Activated T-cell treated with anti-CD3 and anti-CD28 coated beads, Interleukin-2, amount 50 U/mL, for 24 hours (primary cell): Measurements from ENCODE around the gene COMP.
"Not testable (repeated sequence)": the region's sequence is repeated elsewhere in the genome, so short reads cannot be mapped to it uniquely, and the experiment has no call there.

ENCODE experiments used
- DNase-seq: peaks from one replicate; pipeline ENCODE4 v3.0.0-alpha.2; 2020
- H3K27ac Mint-ChIP-seq: 2 replicates; pipeline ENCODE4 v1.8.0; 2020; ENCODE audit warnings: mild to moderate bottlenecking, mixed read lengths
- H3K27me3 Mint-ChIP-seq: 2 replicates; pipeline ENCODE4 v1.8.0; 2020; ENCODE audit warnings: mixed read lengths
- H3K36me3 Mint-ChIP-seq: 2 replicates; pipeline ENCODE4 v1.8.0; 2020; ENCODE audit warnings: low read depth, mixed read lengths
- H3K4me1 Mint-ChIP-seq: 2 replicates; pipeline ENCODE4 v1.8.0; 2020; ENCODE audit warnings: low read depth, mixed read lengths
- H3K4me3 Mint-ChIP-seq: 2 replicates; pipeline ENCODE4 v1.8.0; 2020; ENCODE audit warnings: mild to moderate bottlenecking, moderate library complexity, mixed read lengths
- H3K9me3 Mint-ChIP-seq: 2 replicates; pipeline ENCODE4 v1.8.0; 2020; ENCODE audit warnings: mixed read lengths

The COMP gene

DNA sequence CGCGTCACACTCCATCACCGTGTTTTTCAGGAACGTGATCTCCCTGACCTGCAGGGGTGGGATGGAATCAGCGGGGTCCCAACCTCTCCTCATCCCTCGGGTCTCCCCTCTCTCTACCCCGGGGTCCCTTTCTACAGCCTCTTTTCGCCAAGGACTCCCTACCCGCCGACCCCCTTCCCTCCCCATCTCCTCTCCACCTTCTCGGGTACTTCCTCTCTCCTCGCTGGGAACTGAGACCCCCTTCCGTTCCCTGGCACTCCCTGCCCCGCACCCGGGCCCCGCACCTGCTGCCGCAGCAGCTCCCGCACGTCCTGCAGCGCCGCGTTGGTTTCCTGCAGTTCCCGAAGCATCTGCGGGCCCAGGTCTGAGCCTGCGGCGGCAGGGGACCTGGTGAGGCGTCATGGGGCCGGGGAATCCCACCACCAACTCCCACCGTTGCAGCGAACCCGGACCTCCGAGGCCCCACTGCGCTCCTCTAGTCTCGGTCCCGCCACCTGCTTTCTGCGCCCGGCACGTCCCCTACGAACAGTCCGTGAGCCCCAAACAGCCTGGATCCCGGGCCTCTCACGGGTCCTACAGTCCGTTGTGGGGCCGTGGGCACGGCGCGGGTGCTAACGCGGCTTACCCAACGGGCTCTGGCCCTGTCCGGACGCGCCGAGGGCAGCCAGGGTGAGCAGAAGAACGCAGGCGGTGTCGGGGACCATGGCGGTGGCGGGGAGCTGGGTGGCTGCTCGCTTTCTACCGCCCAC is at the start of gene COMP:
COMP (minus strand) TSS at position 740 of the 749 bp plus-strand sequence; CDS start at position 704, 36 bp downstream.
- Mint-ChIP-seq H3K27me3 (peaks cover 89% of the 10 kb centered on the region), H3K36me3 (no peaks in the 10 kb centered on the region)

DNA sequence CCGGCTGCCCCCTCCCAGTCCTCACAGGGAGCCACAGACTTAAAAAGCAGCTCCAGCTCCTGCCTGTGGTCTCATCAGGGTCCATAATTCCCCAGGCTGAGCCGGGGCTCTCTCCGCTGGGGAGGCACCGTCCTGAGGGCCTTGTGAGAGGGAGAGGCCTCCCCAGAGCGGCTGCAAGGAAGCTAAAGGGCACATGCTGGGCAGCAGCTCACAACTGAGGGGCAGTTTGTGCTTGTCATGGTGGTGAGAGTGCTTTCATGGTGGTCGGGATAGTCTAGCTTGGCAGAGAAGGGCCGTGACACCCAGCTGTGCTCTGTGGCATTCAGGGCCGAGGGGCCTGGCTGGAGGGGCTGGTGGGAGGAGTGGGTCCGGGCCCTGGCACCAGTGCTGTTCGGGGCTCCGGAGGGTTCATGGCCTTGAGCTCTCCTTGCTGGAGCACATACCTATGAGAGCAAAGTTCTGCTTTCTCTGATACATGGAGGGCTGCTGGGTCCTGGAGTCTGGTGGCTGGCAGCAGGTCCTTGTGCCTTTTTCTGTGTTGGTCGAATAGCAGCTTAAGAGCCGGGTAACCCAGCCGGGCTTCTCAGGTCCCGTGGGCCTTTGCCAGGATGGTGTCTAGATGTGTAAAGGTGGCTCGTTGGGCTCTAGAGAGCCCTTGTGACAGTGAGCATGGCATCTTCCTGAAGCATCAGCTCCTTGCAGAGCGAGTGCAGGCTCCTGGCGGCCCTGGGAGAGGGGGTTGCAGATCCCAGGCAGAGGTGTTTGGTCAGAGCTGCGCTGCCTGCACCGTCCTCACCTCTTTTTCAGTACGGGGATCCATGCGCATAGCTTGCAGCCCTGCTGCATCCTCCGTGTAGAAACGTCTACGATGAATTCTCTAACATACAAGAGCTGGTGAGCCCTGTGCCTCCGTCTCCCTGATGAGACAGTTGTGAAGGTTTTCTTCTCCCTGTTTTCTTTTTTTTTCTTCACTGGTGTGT is 49.5 kb upstream of the COMP start:
- H3K27me3 Mint-ChIP-seq = no peaks in the 10 kb centered on the region
- peaks cover 93% of the 10 kb centered on the region for H3K4me1 Mint-ChIP-seq
- H3K9me3 Mint-ChIP-seq = no peaks in the 10 kb centered on the region
- H3K36me3 Mint-ChIP-seq = peaks cover 75% of the 10 kb centered on the region
- peak overlapping the region; percentile 79 for H3K27ac Mint-ChIP-seq
- no peak overlapping the region for H3K4me3 Mint-ChIP-seq
- DNase-seq = no peak

More for the DNA sequence above, at the start of gene COMP:
- peak within 1 kb of the TSS; percentile 39 for H3K4me3 Mint-ChIP-seq
- no peak for DNase-seq
- H3K27ac Mint-ChIP-seq = peak within 1 kb of the TSS; percentile 37
- peaks cover 32% of the 10 kb centered on the region for H3K4me1 Mint-ChIP-seq
- no peaks in the 10 kb centered on the region for H3K9me3 Mint-ChIP-seq

DNA sequence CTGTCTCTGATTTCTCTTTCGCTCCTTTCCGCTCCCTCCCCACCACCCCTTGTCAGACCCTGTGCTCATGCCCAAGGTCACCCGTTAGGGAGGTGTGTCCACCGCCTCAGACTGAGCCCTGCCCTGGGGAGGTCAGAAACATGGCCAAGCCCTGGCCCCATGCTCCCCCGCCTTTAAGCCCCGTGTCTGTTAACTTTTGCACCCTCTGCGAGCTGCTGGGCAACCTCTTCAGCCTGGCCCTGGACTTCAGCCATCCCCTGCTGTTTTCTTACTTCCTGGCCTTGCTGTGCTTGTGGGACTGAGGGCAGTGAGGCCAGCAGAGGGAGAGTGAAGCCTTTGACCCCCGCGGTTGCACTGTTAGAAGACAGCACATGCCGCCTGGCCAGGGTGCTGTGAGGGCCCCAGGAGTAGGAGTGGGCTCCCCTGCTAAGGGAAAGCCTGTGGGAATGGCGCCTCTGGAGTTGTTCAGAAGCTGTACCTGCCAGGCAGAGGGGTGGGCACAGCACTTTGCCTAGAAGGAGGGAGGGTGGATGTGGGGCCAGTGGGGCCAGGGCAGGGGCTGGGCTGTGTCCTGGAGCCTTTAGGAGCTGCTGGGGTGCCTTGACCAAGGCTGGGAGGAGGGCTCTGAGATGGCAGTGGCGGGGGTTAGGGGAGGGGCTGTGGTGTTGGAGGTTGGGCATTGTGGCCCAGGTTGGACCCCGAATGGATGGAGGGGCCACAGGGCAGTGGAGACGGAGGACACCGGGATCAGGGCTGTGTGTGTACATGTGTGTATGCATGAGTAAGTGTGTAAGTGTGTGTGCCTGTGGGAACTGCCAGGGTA is 48.6 kb upstream of the COMP start:
- H3K27ac Mint-ChIP-seq = peak overlapping the region; percentile 87
- no peaks in the 10 kb centered on the region for H3K27me3 Mint-ChIP-seq
- peak overlapping the region; percentile 15 for H3K4me3 Mint-ChIP-seq
- H3K9me3 Mint-ChIP-seq = no peaks in the 10 kb centered on the region
- H3K4me1 Mint-ChIP-seq = peaks cover 93% of the 10 kb centered on the region
- DNase-seq = no peak
- H3K36me3 Mint-ChIP-seq = peaks cover 76% of the 10 kb centered on the region

DNA sequence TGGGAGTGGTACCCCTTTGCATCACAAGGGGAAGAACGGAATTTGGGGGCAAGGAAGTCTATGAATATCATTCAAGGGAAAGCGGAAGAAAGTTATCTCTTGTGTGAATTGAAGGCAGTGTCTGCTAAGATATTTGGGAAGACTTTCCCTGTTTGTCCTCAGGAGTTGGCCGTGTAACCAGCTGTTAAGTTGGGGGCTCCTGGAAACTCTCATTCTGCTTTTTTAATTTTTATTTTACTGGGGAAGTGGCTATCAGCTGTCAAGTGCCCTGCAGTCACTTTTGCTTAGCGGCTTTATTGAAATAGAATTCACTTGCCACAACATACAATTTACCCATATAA is 43.5 kb upstream of the COMP start:
- H3K27me3 Mint-ChIP-seq = no peaks in the 10 kb centered on the region
- H3K36me3 Mint-ChIP-seq = peaks cover 69% of the 10 kb centered on the region
- no peak for DNase-seq
- H3K4me1 Mint-ChIP-seq = peaks cover 67% of the 10 kb centered on the region
- no peaks in the 10 kb centered on the region for H3K9me3 Mint-ChIP-seq
- peak overlapping the region; percentile 94 for H3K4me3 Mint-ChIP-seq
- H3K27ac Mint-ChIP-seq = peak overlapping the region; percentile 82

DNA sequence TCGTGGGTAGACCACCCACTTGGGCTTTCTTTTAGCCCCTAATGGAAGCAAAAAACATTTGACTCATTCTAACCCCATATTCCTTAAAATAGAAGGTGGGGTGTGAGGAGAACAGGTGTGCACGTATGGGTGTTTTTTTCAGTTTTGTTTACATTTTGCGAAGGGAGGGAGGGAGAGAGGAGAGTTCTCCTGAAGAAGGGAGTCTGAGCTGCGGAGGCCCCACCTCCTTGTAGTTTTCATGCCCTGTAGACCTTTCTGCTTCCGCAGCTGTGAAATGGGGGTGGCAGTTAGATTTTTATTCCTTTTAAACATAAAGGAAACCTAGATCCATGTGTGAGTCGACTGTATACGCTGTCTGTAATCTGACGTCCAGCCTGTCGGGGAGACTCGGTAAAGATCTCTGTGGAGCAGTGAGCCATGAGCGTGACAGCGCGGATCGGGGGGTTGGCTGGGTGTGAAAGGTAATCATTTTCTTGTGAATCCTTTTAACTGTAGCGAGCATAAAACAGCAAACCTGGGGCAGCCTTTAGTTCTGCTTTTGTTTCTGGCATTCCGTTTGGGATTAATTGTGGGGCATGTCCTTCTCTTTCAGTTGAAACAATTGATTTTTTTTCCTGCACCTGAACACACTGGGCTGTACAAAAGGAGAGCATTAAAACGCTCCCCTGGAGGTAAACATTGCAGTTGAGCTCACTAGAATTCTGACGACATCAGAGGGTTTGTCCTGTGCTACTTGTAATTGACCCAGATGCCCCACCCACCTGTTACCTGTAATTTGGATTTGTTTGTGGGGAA is 42.9 kb upstream of the COMP start:
- H3K4me1 Mint-ChIP-seq = peaks cover 62% of the 10 kb centered on the region
- no peak for DNase-seq
- H3K27me3 Mint-ChIP-seq = no peaks in the 10 kb centered on the region
- H3K27ac Mint-ChIP-seq = peak overlapping the region; percentile 82
- H3K36me3 Mint-ChIP-seq = peaks cover 64% of the 10 kb centered on the region
- peak overlapping the region; percentile 94 for H3K4me3 Mint-ChIP-seq
- no peaks in the 10 kb centered on the region for H3K9me3 Mint-ChIP-seq

DNA sequence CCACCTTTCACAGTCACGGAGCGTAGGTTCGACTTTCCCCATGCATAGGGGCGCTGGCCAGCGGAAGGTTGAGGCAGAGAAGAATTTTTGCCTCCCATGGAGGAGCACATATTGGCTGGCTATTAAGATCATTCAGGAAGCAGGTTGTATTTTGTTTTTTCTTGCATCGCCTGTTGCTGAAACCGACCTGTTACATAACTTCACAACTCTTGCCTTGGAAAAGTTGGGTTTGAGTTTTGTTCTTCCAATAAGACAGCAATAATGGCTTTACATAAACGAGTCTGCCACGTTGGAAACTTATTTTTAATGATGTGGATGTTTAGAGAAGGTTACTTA is 42.0 kb upstream of the COMP start:
- DNase-seq = no peak
- no peaks in the 10 kb centered on the region for H3K9me3 Mint-ChIP-seq
- peak overlapping the region; percentile 92 for H3K27ac Mint-ChIP-seq
- H3K4me3 Mint-ChIP-seq = peak overlapping the region; percentile 94
- H3K27me3 Mint-ChIP-seq = no peaks in the 10 kb centered on the region
- peaks cover 52% of the 10 kb centered on the region for H3K4me1 Mint-ChIP-seq
- peaks cover 55% of the 10 kb centered on the region for H3K36me3 Mint-ChIP-seq

DNA sequence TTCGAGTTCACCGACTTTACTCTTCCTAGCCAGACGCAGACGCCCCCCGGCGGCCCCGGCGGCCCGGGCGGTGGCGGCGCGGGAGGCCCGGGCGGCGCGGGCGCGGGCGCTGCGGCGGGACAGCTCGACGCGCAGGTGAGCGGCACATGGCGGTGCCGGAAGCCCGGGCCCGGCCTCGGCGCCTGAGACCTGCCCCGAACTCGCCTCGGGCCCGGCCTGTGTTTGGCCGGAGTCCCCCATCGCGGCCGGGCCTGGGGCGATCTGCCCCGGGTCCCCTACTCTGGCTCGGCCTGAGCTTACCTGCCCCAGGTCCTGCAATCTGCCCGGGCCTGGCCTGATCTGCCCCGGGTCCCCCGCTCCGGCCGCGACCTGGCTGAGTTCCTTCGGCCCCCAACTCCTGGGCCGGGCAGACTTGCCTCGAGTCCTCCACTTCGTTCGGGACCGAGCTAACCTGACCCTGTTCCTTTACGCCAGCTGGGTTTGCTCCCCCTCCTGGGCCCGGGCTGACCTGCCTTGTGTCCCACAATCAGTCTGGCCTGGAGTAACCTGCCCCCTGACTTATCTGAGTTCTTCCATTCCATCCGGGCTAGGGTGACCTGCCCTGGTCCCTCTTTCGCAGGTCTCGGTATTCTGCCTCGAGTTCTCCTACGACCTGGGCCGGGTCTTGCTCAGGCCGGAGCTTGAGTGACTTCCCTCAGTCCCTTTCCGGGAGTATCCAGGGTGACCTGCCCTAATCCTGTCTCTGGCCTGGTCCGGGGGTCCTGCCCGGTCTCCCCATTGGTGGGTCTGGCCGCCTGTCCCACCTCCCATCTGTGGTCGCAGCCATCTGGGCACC is 41.4 kb upstream of the COMP start:
- Mint-ChIP-seq H3K36me3 (peaks cover 49% of the 10 kb centered on the region), H3K27ac (peak overlapping the region; percentile 92), H3K27me3 (peaks cover 5% of the 10 kb centered on the region), H3K4me3 (peak overlapping the region; percentile 94), H3K9me3 (no peaks in the 10 kb centered on the region), H3K4me1 (peaks cover 46% of the 10 kb centered on the region)
- peak; percentile 64 for DNase-seq

DNA sequence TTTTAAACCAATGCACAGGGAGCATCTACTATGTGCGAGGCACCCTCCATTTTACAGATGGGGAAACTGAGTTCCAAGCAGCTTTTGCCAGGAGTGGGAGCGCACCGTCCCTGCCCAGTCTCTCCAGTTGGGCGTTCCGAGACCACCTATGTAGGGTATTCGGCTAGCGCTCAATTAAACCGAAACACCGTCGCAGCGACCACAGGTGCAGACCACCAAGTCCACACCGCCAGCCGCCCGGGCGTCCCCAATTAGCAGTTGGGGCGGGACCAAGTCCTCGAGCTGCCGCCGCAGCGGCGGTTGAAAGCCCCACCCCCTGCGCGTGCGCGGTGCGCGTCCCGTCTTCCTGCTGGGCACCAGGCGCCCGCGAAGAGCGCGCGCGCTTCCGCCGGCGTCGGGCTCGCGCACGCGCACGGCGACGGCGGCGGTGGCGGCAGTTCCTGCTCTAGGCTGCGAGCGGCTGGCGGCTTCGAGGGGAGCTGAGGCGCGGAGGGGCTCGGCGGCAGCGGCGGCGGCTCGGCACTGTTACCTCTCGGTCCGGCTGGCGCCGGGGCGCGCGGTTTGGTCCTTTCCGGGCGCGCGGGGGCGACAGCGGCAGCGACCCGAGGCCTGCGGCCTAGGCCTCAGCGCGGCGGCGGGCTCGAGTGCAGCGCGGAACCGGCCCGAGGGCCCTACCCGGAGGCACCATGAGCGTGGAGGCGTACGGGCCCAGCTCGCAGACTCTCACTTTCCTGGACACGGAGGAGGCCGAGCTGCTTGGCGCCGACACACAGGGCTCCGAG is 40.6 kb upstream of the COMP start, which contains the start of gene UPF1:
UPF1 (plus strand) TSS at position 436 of the 782 bp plus-strand sequence; CDS start at position 687, 251 bp downstream.
- Mint-ChIP-seq H3K27me3 (peaks cover 5% of the 10 kb centered on the region), H3K36me3 (peaks cover 41% of the 10 kb centered on the region), H3K4me1 (peaks cover 39% of the 10 kb centered on the region), H3K4me3 (peak within 1 kb of the TSS; percentile 94), H3K9me3 (no peaks in the 10 kb centered on the region), H3K27ac (peak within 1 kb of the TSS; percentile 92)
- DNase-seq = peak; percentile 94

DNA sequence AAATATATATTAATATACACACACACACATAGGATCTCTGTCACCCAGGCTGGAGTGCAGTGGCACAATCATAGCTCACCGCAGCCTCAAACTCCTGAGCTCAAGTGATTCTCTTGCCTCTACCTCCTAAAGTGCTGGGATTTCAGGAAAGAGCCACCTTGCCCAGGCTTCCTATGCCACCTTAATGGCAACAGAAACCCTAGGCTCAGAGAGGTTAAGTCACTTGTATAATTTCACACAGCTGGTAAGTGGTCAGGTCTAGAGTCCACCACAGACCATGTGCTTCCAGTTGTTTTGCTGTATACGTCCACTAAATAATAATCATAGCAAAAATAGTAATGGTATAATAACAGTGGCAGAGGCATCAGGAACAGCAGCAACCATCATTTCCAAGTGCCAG is 39.4 kb upstream of the COMP start:
- Mint-ChIP-seq H3K36me3 (peaks cover 30% of the 10 kb centered on the region), H3K27me3 (peaks cover 5% of the 10 kb centered on the region), H3K27ac (no peak overlapping the region), H3K9me3 (no peaks in the 10 kb centered on the region), H3K4me1 (peaks cover 28% of the 10 kb centered on the region), H3K4me3 (peak overlapping the region; percentile 36)
- no peak for DNase-seq

DNA sequence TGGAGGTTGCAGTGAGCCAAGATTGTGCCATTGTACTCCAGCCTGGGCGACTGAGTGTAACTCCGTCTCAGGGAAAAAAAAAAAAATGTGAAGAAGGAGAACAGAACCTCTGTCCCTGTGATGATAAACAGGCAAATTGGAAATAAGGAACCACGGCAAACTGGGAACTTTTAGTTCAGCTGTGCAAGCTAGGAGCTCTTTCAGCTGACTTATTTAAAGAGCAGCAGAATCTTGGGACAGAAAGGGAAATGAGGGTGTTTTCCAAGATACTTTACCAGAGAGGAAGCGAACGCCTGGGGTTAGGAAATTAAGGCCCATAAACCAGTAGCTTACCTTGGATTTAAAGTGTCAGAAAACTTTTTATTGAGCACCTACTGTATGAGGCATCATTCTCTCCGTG is 37.7 kb upstream of the COMP start:
- Mint-ChIP-seq H3K9me3 (no peaks in the 10 kb centered on the region), H3K27me3 (peaks cover 5% of the 10 kb centered on the region), H3K36me3 (peaks cover 13% of the 10 kb centered on the region), H3K27ac (no peak overlapping the region), H3K4me3 (no peak overlapping the region), H3K4me1 (peaks cover 11% of the 10 kb centered on the region)
- no peak for DNase-seq

DNA sequence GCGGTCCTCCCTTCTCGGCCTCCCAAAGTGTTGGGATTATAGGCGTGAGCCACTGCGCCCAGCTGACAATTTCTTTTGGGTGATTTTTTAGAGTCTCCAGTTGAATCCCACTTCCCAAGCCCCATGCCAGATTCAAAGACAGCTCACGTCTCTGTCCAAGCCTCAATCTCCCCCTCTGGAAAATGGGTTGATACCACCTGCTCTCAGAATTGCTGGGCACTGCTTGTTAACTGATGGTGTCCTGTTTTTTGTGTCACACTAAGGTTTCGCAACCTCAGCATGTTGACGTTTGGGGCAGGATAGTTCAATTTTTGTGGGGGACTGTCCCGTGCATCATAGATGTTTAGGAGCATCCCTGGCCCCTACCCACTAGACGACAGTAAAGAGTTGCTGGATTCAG is 26.5 kb upstream of the COMP start:
- Mint-ChIP-seq H3K9me3 (no peaks in the 10 kb centered on the region), H3K36me3 (no peaks in the 10 kb centered on the region), H3K27me3 (peaks cover 4% of the 10 kb centered on the region), H3K4me1 (no peaks in the 10 kb centered on the region), H3K4me3 (no peak overlapping the region), H3K27ac (no peak overlapping the region)
- DNase-seq = no peak

DNA sequence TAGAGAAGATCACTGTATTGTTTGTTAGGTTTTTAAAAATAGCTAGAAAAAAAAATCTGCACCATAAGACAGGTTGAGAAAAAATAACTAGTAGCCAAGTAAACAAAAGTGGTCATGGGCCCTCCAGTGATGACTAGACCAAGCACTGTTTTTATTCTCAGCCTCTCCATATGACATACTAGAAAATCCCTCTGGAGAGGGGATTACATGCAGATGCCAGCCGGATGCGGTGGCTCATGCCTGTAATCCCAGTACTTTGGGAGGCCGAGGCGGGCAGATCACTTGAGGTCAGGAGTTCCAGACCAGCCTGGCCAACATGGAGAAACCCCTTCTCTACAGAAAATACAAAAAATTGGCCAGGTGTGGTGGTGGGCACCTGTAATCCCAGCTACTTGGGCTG is 25.5 kb upstream of the COMP start:
- H3K9me3 Mint-ChIP-seq, H3K27ac Mint-ChIP-seq, DNase-seq: not testable (repeated sequence)

More for the DNA sequence above, 25.5 kb upstream of the COMP start:
- H3K27me3 Mint-ChIP-seq, H3K4me1 Mint-ChIP-seq, H3K4me3 Mint-ChIP-seq, H3K36me3 Mint-ChIP-seq: not testable (repeated sequence)
